ENCODE data around the gene LMAN2L. TPM values are rescaled to one million over a fixed set of nuclear protein-coding genes. Genes with fewer than 3 reads are reported as not detected.

The LMAN2L gene
- total and polyA plus RNA-seq, 2 of the 8 experiments (the other 6 are each of a cell fraction or from before 2014, with no cell fraction given): 14.3 to 17.6 TPM

- H3K79me1 ChIP-seq (ENCODE audit: low read depth, low read length): no peaks in the 10 kb centered on the region
- 91% methylated on average over 3 of the region's 3 CpGs; no CpG with 5 or more reads in 1 of the 2 experiments for WGBS, 2 experiments (ENCODE audit: extremely low coverage in 1 of 2, insufficient coverage in 1 of 2, insufficient read length in 1 of 2, insufficient replicate concordance in 2 of 2, low coverage in 1 of 2, low lambda C conversion rate in 2 of 2, missing lambda C conversion rate in 1 of 2)
- H2BK20ac ChIP-seq (ENCODE audit: low read length): no peak overlapping the region
- H3K27ac ChIP-seq (ENCODE audit: low read depth, low read length): no peak overlapping the region
- no peaks in the 10 kb centered on the region for H4K20me1 ChIP-seq (replicated peaks in 1 of 2; ENCODE audit: control insufficient read depth in 1 of 2, insufficient read depth in 2 of 2, low read length in 2 of 2)
- H3K27me3 ChIP-seq (replicated peaks in 1 of 4; ENCODE audit: control insufficient read depth in 3 of 4, extremely low read depth in 1 of 4, insufficient read depth in 3 of 4, low read length in 3 of 4): no peaks in the 10 kb centered on the region
- H3K23me2 ChIP-seq (ENCODE audit: low read depth, low read length): no peaks in the 10 kb centered on the region
- no peak overlapping the region for H4K5ac ChIP-seq (ENCODE audit: insufficient read length, low read depth, low read length)
- no peak overlapping the region for H2AFZ ChIP-seq (ENCODE audit: low read length)
- H3K4me2 ChIP-seq (ENCODE audit: insufficient read depth in 1 of 2, low read depth in 2 of 2, low read length in 2 of 2): no peak overlapping the region
- H3K4me1 ChIP-seq (replicated peaks in 1 of 4; ENCODE audit: control insufficient read depth in 3 of 4, insufficient read depth in 4 of 4, low read length in 3 of 4): no peaks in the 10 kb centered on the region; a peak in 1 of 7 replicates
- H3K4ac ChIP-seq (replicated peaks; ENCODE audit: insufficient read length, low read depth, low read length): no peak overlapping the region
- H4K8ac ChIP-seq (ENCODE audit: extremely low read depth, insufficient read depth, low read length): no peak overlapping the region
- ChIA-PET POLR2A (ENCODE audit: partially characterized antibody) (interaction anchor here (0.5 to 0.9 kb wide), 3 partner anchors 12 to 24 kb away, joined by 3 to 4 read pairs (median 3); no protein-coding TSS in a partner anchor), CTCF (ENCODE audit: partially characterized antibody) (interaction anchor here (0.8 to 1.9 kb wide), 3 partner anchors 13 to 116 kb away, joined by 3 to 6 read pairs (median 4); no protein-coding TSS in a partner anchor)
- H2BK12ac ChIP-seq (ENCODE audit: low read depth, low read length): no peak overlapping the region
- no peak overlapping the region for H2BK120ac ChIP-seq (replicated peaks; ENCODE audit: low read depth, low read length)
- FAIRE-seq: no peak
- no peak overlapping the region for H3K4me3 ChIP-seq (ENCODE audit: extremely low read depth in 1 of 4, insufficient read depth in 2 of 4, low read depth in 3 of 4, low read length in 4 of 4)
- no peak overlapping the region for H3K18ac ChIP-seq (ENCODE audit: extremely low read depth, low read length)
- no peaks in the 10 kb centered on the region for H3K79me2 ChIP-seq (ENCODE audit: control insufficient read depth in 1 of 2, insufficient read depth in 2 of 2, low read length in 2 of 2)
- no peak overlapping the region for H3K14ac ChIP-seq (ENCODE audit: insufficient read length)
- H3K56ac ChIP-seq (replicated peaks; ENCODE audit: insufficient read length, low read depth, low read length): no peak overlapping the region
- H4K91ac ChIP-seq (replicated peaks; ENCODE audit: insufficient read length, low read length): no peak overlapping the region
- no peak overlapping the region for H3K23ac ChIP-seq (ENCODE audit: insufficient read length)
- no peak overlapping the region for H2BK15ac ChIP-seq (ENCODE audit: low read length)
- H2AK5ac ChIP-seq (ENCODE audit: low read depth, low read length): no peak overlapping the region
- H3K36me3 ChIP-seq (ENCODE audit: control insufficient read depth in 2 of 4, insufficient read depth in 4 of 4, low read length in 3 of 4): no peaks in the 10 kb centered on the region
- no peak overlapping the region for H2BK5ac ChIP-seq (ENCODE audit: low read depth, low read length)
- DNase-seq (ENCODE audit: low read depth in 1 of 2, low spot score in 2 of 2): no peak
- H3K9ac ChIP-seq (replicated peaks in 1 of 4; ENCODE audit: extremely low read depth in 1 of 4, low read depth in 3 of 4, low read length in 3 of 4): no peak overlapping the region
- H3K9me3 ChIP-seq (ENCODE audit: insufficient read depth in 2 of 2, low read depth in 1 of 2, low read length in 1 of 2): peaks cover 0 to 4% of the 10 kb centered on the region in 2 experiments; a peak in 2 of 4 replicates
- peak; percentile 81; the same call in 1 of the 2 replicates for TF ChIP-seq KDM1A (IDR thresholded peaks at IDR 0.05; ENCODE audit: borderline replicate concordance, low read length)
These were observed 75.4 kb downstream of the LMAN2L start for GRCh38 chr2:96664366-96664925.

All from H1 (cell line).